ENCODE data around the gene BPHL.

DNA sequence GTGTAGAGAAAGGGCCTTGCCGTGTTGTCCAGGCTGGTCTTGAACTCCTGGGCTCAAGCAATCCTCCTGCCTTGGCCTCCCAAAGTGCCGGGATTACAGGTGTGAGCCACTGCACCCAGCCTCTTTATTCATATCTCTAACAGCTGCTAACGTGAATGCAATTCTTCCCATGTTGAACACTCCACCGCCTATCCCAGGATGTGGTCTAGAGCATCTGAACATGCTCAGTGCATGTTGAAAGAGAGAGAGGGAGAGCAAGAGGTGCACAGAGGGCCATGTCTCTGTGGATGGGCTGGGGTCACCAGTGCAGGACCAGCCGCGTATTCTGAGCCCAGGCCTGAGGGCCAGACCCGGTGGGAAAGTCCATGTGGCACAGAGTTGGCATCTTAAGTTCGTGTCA, 26.1 kb downstream of the BPHL start:
- TF ChIP-seq, protein P1, sequence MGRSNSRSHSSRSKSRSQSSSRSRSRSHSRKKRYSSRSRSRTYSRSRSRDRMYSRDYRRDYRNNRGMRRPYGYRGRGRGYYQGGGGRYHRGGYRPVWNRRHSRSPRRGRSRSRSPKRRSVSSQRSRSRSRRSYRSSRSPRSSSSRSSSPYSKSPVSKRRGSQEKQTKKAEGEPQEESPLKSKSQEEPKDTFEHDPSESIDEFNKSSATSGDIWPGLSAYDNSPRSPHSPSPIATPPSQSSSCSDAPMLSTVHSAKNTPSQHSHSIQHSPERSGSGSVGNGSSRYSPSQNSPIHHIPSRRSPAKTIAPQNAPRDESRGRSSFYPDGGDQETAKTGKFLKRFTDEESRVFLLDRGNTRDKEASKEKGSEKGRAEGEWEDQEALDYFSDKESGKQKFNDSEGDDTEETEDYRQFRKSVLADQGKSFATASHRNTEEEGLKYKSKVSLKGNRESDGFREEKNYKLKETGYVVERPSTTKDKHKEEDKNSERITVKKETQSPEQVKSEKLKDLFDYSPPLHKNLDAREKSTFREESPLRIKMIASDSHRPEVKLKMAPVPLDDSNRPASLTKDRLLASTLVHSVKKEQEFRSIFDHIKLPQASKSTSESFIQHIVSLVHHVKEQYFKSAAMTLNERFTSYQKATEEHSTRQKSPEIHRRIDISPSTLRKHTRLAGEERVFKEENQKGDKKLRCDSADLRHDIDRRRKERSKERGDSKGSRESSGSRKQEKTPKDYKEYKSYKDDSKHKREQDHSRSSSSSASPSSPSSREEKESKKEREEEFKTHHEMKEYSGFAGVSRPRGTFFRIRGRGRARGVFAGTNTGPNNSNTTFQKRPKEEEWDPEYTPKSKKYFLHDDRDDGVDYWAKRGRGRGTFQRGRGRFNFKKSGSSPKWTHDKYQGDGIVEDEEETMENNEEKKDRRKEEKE (IDR thresholded peaks at IDR 0.05), result no peak
- no peak for TF ChIP-seq LARP7 (IDR thresholded peaks at IDR 0.05)
- TF ChIP-seq EZH2 (IDR thresholded peaks at IDR 0.05; ENCODE audit: borderline replicate concordance, control insufficient read depth, low read depth, low read length), result no peak
- no peak for TF ChIP-seq HDGF (IDR thresholded peaks at IDR 0.05)
- no peak for TF ChIP-seq RFX5 (IDR thresholded peaks at IDR 0.05; ENCODE audit: low read depth, low read length)
- no peak for TF ChIP-seq BMI1 (IDR thresholded peaks at IDR 0.05; ENCODE audit: borderline replicate concordance)
